Lower leg skin (tissue), 3 donors: ENCODE measurements around the gene ACADVL.

Source experiments
- POLR2A ChIP-seq, 2 donors: fragments of 450-650 bp; IDR thresholded peaks; one replicate each; pipeline ENCODE4 v1.6.1; 2016 to 2017; ENCODE audit warnings: antibody characterized with exemption in 2 of 2, mild to moderate bottlenecking in 1 of 2, moderate library complexity in 1 of 2
- TF ChIP-seq, protein P1 (sequence below), 3 donors: fragments of 450-650 bp; IDR thresholded peaks; one replicate each; pipeline ENCODE4 v1.5.1; 2016; ENCODE audit warnings: antibody characterized with exemption in 3 of 3, mild to moderate bottlenecking in 3 of 3, moderate library complexity in 2 of 3

GRCh38 chr17:7263801-7264078 lies 44.0 kb downstream of the ACADVL start:
- TF ChIP-seq, protein P1, sequence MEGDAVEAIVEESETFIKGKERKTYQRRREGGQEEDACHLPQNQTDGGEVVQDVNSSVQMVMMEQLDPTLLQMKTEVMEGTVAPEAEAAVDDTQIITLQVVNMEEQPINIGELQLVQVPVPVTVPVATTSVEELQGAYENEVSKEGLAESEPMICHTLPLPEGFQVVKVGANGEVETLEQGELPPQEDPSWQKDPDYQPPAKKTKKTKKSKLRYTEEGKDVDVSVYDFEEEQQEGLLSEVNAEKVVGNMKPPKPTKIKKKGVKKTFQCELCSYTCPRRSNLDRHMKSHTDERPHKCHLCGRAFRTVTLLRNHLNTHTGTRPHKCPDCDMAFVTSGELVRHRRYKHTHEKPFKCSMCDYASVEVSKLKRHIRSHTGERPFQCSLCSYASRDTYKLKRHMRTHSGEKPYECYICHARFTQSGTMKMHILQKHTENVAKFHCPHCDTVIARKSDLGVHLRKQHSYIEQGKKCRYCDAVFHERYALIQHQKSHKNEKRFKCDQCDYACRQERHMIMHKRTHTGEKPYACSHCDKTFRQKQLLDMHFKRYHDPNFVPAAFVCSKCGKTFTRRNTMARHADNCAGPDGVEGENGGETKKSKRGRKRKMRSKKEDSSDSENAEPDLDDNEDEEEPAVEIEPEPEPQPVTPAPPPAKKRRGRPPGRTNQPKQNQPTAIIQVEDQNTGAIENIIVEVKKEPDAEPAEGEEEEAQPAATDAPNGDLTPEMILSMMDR (IDR thresholded peaks at IDR 0.05): no peak
- TF ChIP-seq POLR2A (IDR thresholded peaks at IDR 0.05): no peak
